Large intestine (tissue), 3 donors: Measurements from ENCODE around the gene TENM3. TPM values are rescaled to one million over a fixed set of nuclear protein-coding genes. Genes with fewer than 3 reads are reported as not detected.

Experiments used
- DNase-seq, 2 donors: peaks; one replicate each; pipeline versions ENCODE4 v3.0.0 to v3.0.0-alpha.2; 2013
- H3K27ac ChIP-seq: one replicate; pipeline ENCODE4 v1.5.1; 2013; ENCODE audit warnings: low read length
- H3K27me3 ChIP-seq: 2 replicates; pipeline ENCODE4 v1.6.1; 2013; ENCODE audit warnings: low read length; ENCODE audit not compliant: control insufficient read depth, insufficient read depth
- H3K36me3 ChIP-seq: 2 replicates; pipeline ENCODE4 v1.6.1; 2013; ENCODE audit warnings: low read length; ENCODE audit not compliant: control insufficient read depth, insufficient read depth
- H3K4me1 ChIP-seq: one replicate; pipeline ENCODE4 v1.6.1; 2013; ENCODE audit warnings: low read length; ENCODE audit not compliant: control insufficient read depth, insufficient read depth
- H3K4me3 ChIP-seq: one replicate; pipeline ENCODE4 v1.5.1; 2013; ENCODE audit warnings: low read length
- H3K9me3 ChIP-seq: one replicate; pipeline ENCODE4 v1.6.1; 2013; ENCODE audit warnings: mild to moderate bottlenecking, low read depth, low read length, moderate library complexity; ENCODE audit not compliant: control insufficient read depth
- WGBS: methylation state at CpG from one replicate; pipeline ENCODE4 v1.1.5; 2013; ENCODE audit warnings: low lambda C conversion rate; ENCODE audit not compliant: insufficient coverage; 5-methylcytosine and 5-hydroxymethylcytosine counted together
- polyA plus RNA-seq: library from polyadenylated mRNA; unstranded; fragments of 120-200 nt; gene quantifications from one replicate; pipeline ENCODE4 v1.2.1, GENCODE V29; 2013

The TENM3 gene
- polyA plus RNA-seq, 1 donor, result 11.9 TPM

DNA sequence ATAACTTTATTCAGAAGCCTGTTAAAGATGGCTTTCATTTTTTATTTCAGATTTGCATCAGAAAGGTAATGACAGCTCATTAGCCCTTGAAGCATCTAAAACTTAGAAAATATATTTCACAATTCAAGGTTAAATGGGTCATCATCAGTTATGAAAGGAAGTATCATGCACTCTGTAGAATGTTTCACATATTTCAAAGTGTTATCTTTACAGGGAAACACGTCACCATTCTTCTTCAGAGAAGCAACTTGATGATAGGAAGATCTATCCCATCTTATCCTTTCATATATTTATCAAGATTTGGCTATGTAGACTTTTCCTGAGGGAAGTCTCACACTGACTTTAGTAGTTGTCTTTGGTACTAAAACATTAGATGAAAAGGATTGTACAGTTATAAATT, 277.8 kb downstream of the TENM3 start:
- H3K9me3 ChIP-seq, result no peaks in the 10 kb centered on the region
- WGBS, result no CpG with 5 or more reads among the region's 1 CpG
- no peak overlapping the region for H3K27ac ChIP-seq
- no peaks in the 10 kb centered on the region for H3K36me3 ChIP-seq
- H3K4me3 ChIP-seq, result no peak overlapping the region
- no peaks in the 10 kb centered on the region for H3K4me1 ChIP-seq
- no peaks in the 10 kb centered on the region for H3K27me3 ChIP-seq
- DNase-seq, result no peak

- no peaks in the 10 kb centered on the region for H3K27me3 ChIP-seq
- no peak overlapping the region for H3K4me3 ChIP-seq
- no peaks in the 10 kb centered on the region for H3K9me3 ChIP-seq
- no peaks in the 10 kb centered on the region for H3K36me3 ChIP-seq
- H3K27ac ChIP-seq, result no peak overlapping the region
- no peaks in the 10 kb centered on the region for H3K4me1 ChIP-seq
- no peak for DNase-seq
- 58% methylated on average over 5 of the region's 8 CpGs for WGBS
Observed at GRCh38 chr4:182528819-182529218, 285.6 kb downstream of the TENM3 start.

DNA sequence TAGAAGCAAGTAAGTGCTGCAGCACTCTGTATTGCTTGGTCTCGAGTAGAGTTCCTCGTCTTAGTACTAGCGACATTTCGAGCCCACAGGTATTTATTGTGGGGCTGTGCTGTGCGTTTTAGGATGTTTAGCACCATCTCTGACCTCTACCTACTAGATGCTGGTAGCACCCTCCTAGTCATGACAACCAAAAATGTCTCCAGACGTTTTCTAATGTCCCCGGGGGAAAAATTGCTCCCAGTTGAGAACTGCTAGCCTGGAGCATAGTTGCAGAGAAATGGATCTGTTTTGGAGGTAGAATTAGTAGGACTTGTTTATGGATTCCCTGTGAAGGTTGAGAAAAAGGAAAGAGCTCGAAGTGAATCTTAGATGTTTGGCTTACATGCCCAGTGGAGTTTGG, 287.2 kb downstream of the TENM3 start:
- H3K36me3 ChIP-seq, result no peaks in the 10 kb centered on the region
- no peaks in the 10 kb centered on the region for H3K27me3 ChIP-seq
- H3K4me1 ChIP-seq, result no peaks in the 10 kb centered on the region
- WGBS, result 100% methylated on average over 3 of the region's 8 CpGs
- DNase-seq, result no peak
- no peaks in the 10 kb centered on the region for H3K9me3 ChIP-seq
- no peak overlapping the region for H3K4me3 ChIP-seq
- H3K27ac ChIP-seq, result no peak overlapping the region

DNA sequence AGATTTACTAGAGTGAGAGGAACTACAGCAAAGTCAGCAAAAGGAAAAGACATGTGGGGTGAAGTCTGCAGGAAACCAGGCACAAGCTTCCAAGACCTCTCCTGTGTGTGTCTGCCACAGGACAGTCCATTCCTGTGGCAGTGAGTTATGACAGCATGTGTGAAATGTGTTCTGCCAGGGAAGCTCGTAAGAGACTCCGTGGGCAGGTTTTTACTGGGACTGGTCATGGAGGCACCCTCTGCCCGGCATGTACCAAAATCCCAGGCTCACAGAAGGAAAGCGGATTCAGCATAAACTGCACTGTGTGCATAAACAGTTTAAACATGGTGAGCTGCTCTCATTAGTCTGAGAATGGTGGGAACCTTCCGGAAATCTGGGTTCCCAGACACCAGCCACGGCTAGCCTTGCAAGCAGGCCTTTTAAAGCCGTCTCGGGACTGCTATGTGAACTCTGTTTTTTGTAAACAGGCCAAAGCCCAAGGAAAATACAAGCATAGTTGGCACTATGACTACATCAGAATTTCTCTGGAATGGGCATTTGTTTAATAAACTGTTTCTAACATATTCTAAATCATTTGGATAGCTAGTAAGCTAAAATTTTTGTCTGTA, 288.5 kb downstream of the TENM3 start:
- peak in 1 of 2 donors; percentile 18 for DNase-seq
- H3K27me3 ChIP-seq, result no peaks in the 10 kb centered on the region
- H3K9me3 ChIP-seq, result no peaks in the 10 kb centered on the region
- H3K4me3 ChIP-seq, result no peak overlapping the region
- no CpG with 5 or more reads among the region's 8 CpGs for WGBS
- no peaks in the 10 kb centered on the region for H3K36me3 ChIP-seq
- H3K27ac ChIP-seq, result peak overlapping the region; percentile 18
- H3K4me1 ChIP-seq, result no peaks in the 10 kb centered on the region

GRCh38 chr4:182532441-182532840, 289.2 kb downstream of the TENM3 start:
- Histone ChIP-seq H3K27ac (no peak overlapping the region), H3K4me3 (no peak overlapping the region), H3K4me1 (no peaks in the 10 kb centered on the region), H3K9me3 (no peaks in the 10 kb centered on the region), H3K27me3 (no peaks in the 10 kb centered on the region), H3K36me3 (no peaks in the 10 kb centered on the region)
- WGBS, result 85% methylated on average over 2 of the region's 2 CpGs
- DNase-seq, result no peak

- Histone ChIP-seq H3K4me1 (no peaks in the 10 kb centered on the region), H3K9me3 (no peaks in the 10 kb centered on the region), H3K27me3 (no peaks in the 10 kb centered on the region), H3K36me3 (no peaks in the 10 kb centered on the region), H3K4me3 (no peak overlapping the region), H3K27ac (no peak overlapping the region)
- WGBS, result no CpG with 5 or more reads among the region's 1 CpG
- DNase-seq, result no peak
Observed at GRCh38 chr4:182533964-182534363, 290.8 kb downstream of the TENM3 start.

DNA sequence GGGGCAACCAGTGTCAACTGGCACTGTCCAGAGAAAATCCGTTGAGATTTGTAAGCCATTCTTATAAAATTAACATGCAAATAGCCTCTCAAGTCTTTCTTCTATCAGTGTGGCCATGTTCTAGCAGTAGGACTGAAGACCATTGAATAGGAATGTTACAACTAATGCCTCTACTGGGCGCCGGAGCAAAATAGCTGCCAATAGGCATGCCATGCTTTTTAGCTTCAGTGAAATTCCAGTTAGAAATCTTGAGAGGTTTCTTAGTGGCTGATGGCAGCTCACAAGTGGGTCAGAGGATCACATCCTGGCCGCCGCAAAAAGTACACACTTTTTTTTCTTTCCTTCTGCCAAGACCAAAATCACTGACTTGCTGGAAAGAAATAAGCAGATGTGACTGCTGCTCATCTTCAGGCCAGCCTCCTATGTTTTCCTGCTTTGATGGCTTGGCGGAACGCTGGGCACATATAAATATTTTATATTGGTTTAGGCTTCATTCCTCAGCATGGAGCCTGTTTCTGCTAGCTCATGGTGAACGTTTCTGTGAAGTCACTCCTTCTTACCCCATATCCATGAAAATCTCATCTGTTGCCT, 293.1 kb downstream of the TENM3 start:
- H3K4me3 ChIP-seq, result no peak overlapping the region
- H3K27ac ChIP-seq, result no peak overlapping the region
- H3K4me1 ChIP-seq, result no peaks in the 10 kb centered on the region
- no CpG with 5 or more reads among the region's 8 CpGs for WGBS
- H3K9me3 ChIP-seq, result no peaks in the 10 kb centered on the region
- DNase-seq, result no peak
- H3K27me3 ChIP-seq, result no peaks in the 10 kb centered on the region
- no peaks in the 10 kb centered on the region for H3K36me3 ChIP-seq

GRCh38 chr4:182537031-182537795, 294.0 kb downstream of the TENM3 start:
- Histone ChIP-seq H3K4me3 (no peak overlapping the region), H3K27me3 (no peaks in the 10 kb centered on the region), H3K9me3 (no peaks in the 10 kb centered on the region), H3K4me1 (no peaks in the 10 kb centered on the region), H3K36me3 (no peaks in the 10 kb centered on the region), H3K27ac (no peak overlapping the region)
- no peak for DNase-seq
- WGBS, result 77% methylated on average over 4 of the region's 10 CpGs

DNA sequence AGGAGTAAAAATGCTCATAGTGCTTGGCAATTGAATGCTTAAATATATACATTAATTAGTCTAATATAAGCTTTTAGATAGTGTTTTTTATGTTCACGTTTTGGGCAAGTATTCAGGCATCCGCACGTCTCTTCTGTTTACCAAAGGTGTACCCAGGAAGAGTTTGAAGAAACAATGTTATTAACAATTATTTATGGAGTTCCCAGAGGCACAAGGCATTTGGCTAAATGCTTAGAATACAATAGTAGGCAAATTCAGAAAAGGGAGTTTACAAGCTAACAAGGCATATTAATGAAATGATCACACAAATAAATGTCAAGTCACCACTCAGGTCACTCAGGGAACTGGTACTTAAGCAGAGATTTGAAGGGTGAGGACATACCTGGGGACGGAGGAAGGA, 294.8 kb downstream of the TENM3 start:
- Histone ChIP-seq H3K4me3 (no peak overlapping the region), H3K27ac (no peak overlapping the region), H3K4me1 (no peaks in the 10 kb centered on the region), H3K36me3 (no peaks in the 10 kb centered on the region), H3K9me3 (no peaks in the 10 kb centered on the region), H3K27me3 (no peaks in the 10 kb centered on the region)
- 51% methylated on average over 4 of the region's 4 CpGs for WGBS
- no peak for DNase-seq

GRCh38 chr4:182540496-182540895, 297.3 kb downstream of the TENM3 start:
- no peak overlapping the region for H3K4me3 ChIP-seq
- H3K4me1 ChIP-seq, result no peaks in the 10 kb centered on the region
- H3K27ac ChIP-seq, result no peak overlapping the region
- no peaks in the 10 kb centered on the region for H3K36me3 ChIP-seq
- H3K27me3 ChIP-seq, result no peaks in the 10 kb centered on the region
- no peaks in the 10 kb centered on the region for H3K9me3 ChIP-seq
- DNase-seq, result no peak
- WGBS, result 94% methylated on average over 4 of the region's 8 CpGs
